Endodermal cell (in vitro differentiated cells): ENCODE data around the gene HABP4. TPM values are rescaled to one million over a fixed set of nuclear protein-coding genes. Genes with fewer than 3 reads are reported as not detected.
A peak's percentile ranks its signal among the peaks of the same experiment; 100 is the strongest.

ENCODE experiments used
- DNase-seq: peaks from one replicate; pipeline ENCODE4 v3.0.0-alpha.2; 2017
- H3K27ac ChIP-seq: 2 replicates; pipeline ENCODE4 v1.5.1; 2013; ENCODE audit warnings: mild to moderate bottlenecking, low read depth, low read length, moderate library complexity
- H3K27me3 ChIP-seq: 2 replicates; pipeline ENCODE4 v1.6.1; 2013; ENCODE audit warnings: mild to moderate bottlenecking, low read length, moderate library complexity; ENCODE audit not compliant: insufficient read depth, control insufficient read depth, poor library complexity, severe bottlenecking
- H3K36me3 ChIP-seq: 2 replicates; pipeline ENCODE4 v1.7.0; 2013; ENCODE audit warnings: mild to moderate bottlenecking, low read length, moderate library complexity; ENCODE audit not compliant: control insufficient read depth, insufficient read depth
- H3K4me1 ChIP-seq: one replicate; pipeline ENCODE4 v1.7.0; 2013; ENCODE audit warnings: low read length; ENCODE audit not compliant: control insufficient read depth, insufficient read depth
- H3K4me3 ChIP-seq: 2 replicates; pipeline ENCODE4 v1.5.1; 2013; ENCODE audit warnings: mild to moderate bottlenecking, low read length, moderate library complexity
- H3K9ac ChIP-seq: 2 replicates; pipeline ENCODE4 v1.6.1; 2013; ENCODE audit warnings: mild to moderate bottlenecking, low read length, moderate library complexity; ENCODE audit not compliant: poor library complexity, severe bottlenecking; ENCODE audit errors: extremely low read depth
- H3K9me3 ChIP-seq: 2 replicates; pipeline ENCODE4 v1.6.1; 2013; ENCODE audit warnings: mild to moderate bottlenecking, low read length, moderate library complexity; ENCODE audit not compliant: control insufficient read depth
- H3K27ac Mint-ChIP-seq: 2 replicates; pipeline ENCODE4 v1.8.0; 2020; ENCODE audit warnings: mixed read lengths
- H3K27me3 Mint-ChIP-seq: 2 replicates; pipeline ENCODE4 v1.8.0; 2021; ENCODE audit warnings: mild to moderate bottlenecking, mixed read lengths; ENCODE audit not compliant: insufficient read depth
- H3K36me3 Mint-ChIP-seq: 2 replicates; pipeline ENCODE4 v1.8.0; 2020; ENCODE audit warnings: low read depth, mixed read lengths
- H3K4me1 Mint-ChIP-seq: 2 replicates; pipeline ENCODE4 v1.8.0; 2020; ENCODE audit warnings: mixed read lengths
- H3K4me3 Mint-ChIP-seq: 2 replicates; pipeline ENCODE4 v1.8.0; 2020; ENCODE audit warnings: mild to moderate bottlenecking, moderate library complexity, mixed read lengths
- H3K9me3 Mint-ChIP-seq: 2 replicates; pipeline ENCODE4 v1.8.0; 2020; ENCODE audit warnings: mild to moderate bottlenecking, mixed read lengths
- CTCF ChIP-seq: fragments of 200-600 bp; sonication (generic); conservative IDR thresholded peaks from 2 replicates; pipeline ENCODE4 v1.5.0; 2021; ENCODE audit warnings: antibody characterized with exemption, mild to moderate bottlenecking
- WGBS, 2 experiments: methylation state at CpG; one replicate each; pipeline versions ENCODE4 v1.1.5 to v1.1.7; 2013; ENCODE audit warnings: missing lambda C conversion rate in 2 of 2, mixed read lengths in 1 of 2; ENCODE audit not compliant: insufficient coverage in 1 of 2, insufficient read length in 1 of 2; 5-methylcytosine and 5-hydroxymethylcytosine counted together
- total RNA-seq, 2 donors: library from RNA; stranded (reverse); fragmentation: NEBNext Ultra II Directional in 1 of 2; extraction: Animal tissue kit (Norgen Biotek cat#: 25700) in 1 of 2; gene quantifications; 2 replicates in 1 of 2; 3 replicates in 1 of 2; pipeline ENCODE4 v1.2.1, GENCODE V29; 2021

Gene HABP4
- total RNA-seq, 2 donors from 2014 or later: 10.0 to 12.1 TPM

GRCh38 chr9:96460882-96461281 is 10.9 kb downstream of the HABP4 start:
- peaks cover 10% of the 10 kb centered on the region for H3K36me3 ChIP-seq
- H3K4me1 ChIP-seq: no peaks in the 10 kb centered on the region
- H3K27me3 ChIP-seq: no peaks in the 10 kb centered on the region
- Mint-ChIP-seq H3K36me3 (peaks cover 18% of the 10 kb centered on the region), H3K27ac (no peak overlapping the region), H3K27me3 (no peaks in the 10 kb centered on the region), H3K4me1 (peaks cover 7% of the 10 kb centered on the region), H3K9me3 (no peaks in the 10 kb centered on the region), H3K4me3 (no peak overlapping the region)
- TF ChIP-seq CTCF: no peak
- H3K27ac ChIP-seq: no peak overlapping the region
- no peaks in the 10 kb centered on the region for H3K9me3 ChIP-seq
- no peak for DNase-seq
- no peak overlapping the region for H3K9ac ChIP-seq
- no peak overlapping the region for H3K4me3 ChIP-seq

GRCh38 chr9:96461336-96461735 is 11.4 kb downstream of the HABP4 start:
- H3K4me1 Mint-ChIP-seq: peaks cover 7% of the 10 kb centered on the region
- Histone ChIP-seq H3K4me1 (no peaks in the 10 kb centered on the region), H3K27me3 (no peaks in the 10 kb centered on the region), H3K4me3 (no peak overlapping the region), H3K27ac (no peak overlapping the region), H3K9ac (no peak overlapping the region), H3K9me3 (no peaks in the 10 kb centered on the region), H3K36me3 (peaks cover 11% of the 10 kb centered on the region)
- H3K4me3 Mint-ChIP-seq: no peak overlapping the region
- no peak for TF ChIP-seq CTCF
- H3K27me3 Mint-ChIP-seq: no peaks in the 10 kb centered on the region
- WGBS, 2 experiments: 96 to 97% methylated on average over 7 to 8 of the region's 8 CpGs
- H3K27ac Mint-ChIP-seq: no peak overlapping the region
- no peak for DNase-seq
- H3K9me3 Mint-ChIP-seq: no peaks in the 10 kb centered on the region
- H3K36me3 Mint-ChIP-seq: peaks cover 22% of the 10 kb centered on the region

- Histone ChIP-seq H3K36me3 (peaks cover 11% of the 10 kb centered on the region), H3K4me3 (no peak overlapping the region), H3K9me3 (no peaks in the 10 kb centered on the region), H3K27me3 (no peaks in the 10 kb centered on the region), H3K9ac (no peak overlapping the region), H3K4me1 (no peaks in the 10 kb centered on the region), H3K27ac (no peak overlapping the region)
- Mint-ChIP-seq H3K27ac (peak overlapping the region; percentile 27), H3K4me1 (peaks cover 7% of the 10 kb centered on the region), H3K4me3 (no peak overlapping the region), H3K36me3 (peaks cover 26% of the 10 kb centered on the region), H3K9me3 (no peaks in the 10 kb centered on the region), H3K27me3 (no peaks in the 10 kb centered on the region)
- TF ChIP-seq CTCF: no peak
- peak; percentile 58 for DNase-seq
- WGBS, 2 experiments: 62 to 88% methylated on average over 3 to 6 of the region's 6 CpGs
Measured at GRCh38 chr9:96462541-96462940, 12.6 kb downstream of the HABP4 start.
